Neural progenitor cell (in vitro differentiated cells): ENCODE results near the gene CREB5. TPM values are rescaled to one million over a fixed set of nuclear protein-coding genes. Genes with fewer than 3 reads are reported as not detected.
A peak's percentile ranks its signal among the peaks of the same experiment; 100 is the strongest.

Experiments used
- DNase-seq: peaks from one replicate; pipeline ENCODE4 v3.0.0-alpha.2; 2016; ENCODE audit warnings: low spot score
- H2AFZ ChIP-seq: fragments of 200-600 bp; sonication (generic); replicated peaks from 2 replicates; pipeline ENCODE4 v1.6.1; 2016; ENCODE audit warnings: antibody characterized with exemption
- H3F3A ChIP-seq: fragments of 200-600 bp; sonication (generic); 2 replicates; pipeline ENCODE4 v1.6.1; 2016; ENCODE audit warnings: antibody characterized with exemption, low read depth
- H3K27ac ChIP-seq: fragments of 200-600 bp; sonication (generic); 2 replicates; pipeline ENCODE4 v1.5.1; 2016; ENCODE audit warnings: mild to moderate bottlenecking
- H3K27me3 ChIP-seq: fragments of 200-600 bp; sonication (generic); 2 replicates; pipeline ENCODE4 v1.6.1; 2016; ENCODE audit warnings: mild to moderate bottlenecking, moderate library complexity
- H3K36me3 ChIP-seq: fragments of 200-600 bp; sonication (generic); 2 replicates; pipeline ENCODE4 v1.5.1; 2016
- H3K4me1 ChIP-seq: fragments of 200-600 bp; sonication (generic); 2 replicates; pipeline ENCODE4 v1.6.1; 2016; ENCODE audit warnings: mixed run types
- H3K4me2 ChIP-seq: fragments of 200-600 bp; sonication (generic); 2 replicates; pipeline ENCODE4 v1.6.1; 2016
- H3K4me3 ChIP-seq: fragments of 200-600 bp; sonication (generic); 2 replicates; pipeline ENCODE4 v1.5.1; 2016
- H3K79me2 ChIP-seq: fragments of 200-600 bp; sonication (generic); 2 replicates; pipeline ENCODE4 v1.6.1; 2016; ENCODE audit warnings: low read depth
- H3K9ac ChIP-seq: fragments of 200-600 bp; sonication (generic); 2 replicates; pipeline ENCODE4 v1.6.1; 2016
- H3K9me3 ChIP-seq: fragments of 200-600 bp; sonication (generic); 2 replicates; pipeline ENCODE4 v1.5.1; 2016; ENCODE audit warnings: low read depth
- H4K20me1 ChIP-seq: fragments of 200-600 bp; sonication (generic); 2 replicates; pipeline ENCODE4 v1.6.1; 2016; ENCODE audit warnings: low read depth
- H3K27ac Mint-ChIP-seq: 3 replicates; pipeline ENCODE4 v1.8.0; 2021; ENCODE audit warnings: mixed read lengths
- H3K27me3 Mint-ChIP-seq: 2 replicates; pipeline ENCODE4 v1.8.0; 2022; ENCODE audit warnings: low read depth, mild to moderate bottlenecking, inconsistent platforms, moderate library complexity, mixed read lengths; ENCODE audit not compliant: insufficient read depth
- H3K36me3 Mint-ChIP-seq: 3 replicates; pipeline ENCODE4 v1.8.0; 2021; ENCODE audit warnings: mixed read lengths
- H3K4me1 Mint-ChIP-seq: 3 replicates; pipeline ENCODE4 v1.8.0; 2021; ENCODE audit warnings: mixed read lengths
- H3K4me3 Mint-ChIP-seq: 3 replicates; pipeline ENCODE4 v1.8.0; 2021; ENCODE audit warnings: mild to moderate bottlenecking, moderate library complexity, mixed read lengths
- H3K9me3 Mint-ChIP-seq: 3 replicates; pipeline ENCODE4 v1.8.0; 2020; ENCODE audit warnings: mixed read lengths
- CTCF ChIP-seq: fragments of 200-600 bp; sonication (generic); IDR thresholded peaks from 2 replicates; pipeline ENCODE4 v1.5.1; 2017; ENCODE audit warnings: antibody characterized with exemption, mild to moderate bottlenecking
- EZH2 ChIP-seq: fragments of 200-600 bp; sonication (generic); IDR thresholded peaks from 2 replicates; pipeline ENCODE4 v1.6.1; 2017; ENCODE audit warnings: antibody characterized with exemption, mild to moderate bottlenecking, moderate library complexity
- EZH2phosphoT487 ChIP-seq: fragments of 200-600 bp; sonication (generic); IDR thresholded peaks from 2 replicates; pipeline ENCODE4 v1.6.1; 2017; ENCODE audit warnings: antibody characterized with exemption
- total RNA-seq: library from RNA; depleted of rRNA; stranded (reverse); fragments of >200 nt; gene quantifications from 2 replicates; pipeline ENCODE4 v1.2.3, GENCODE V29; 2015; ENCODE audit warnings: low replicate concordance

The CREB5 gene
- total RNA-seq, 1 donor from 2014 or later: 1.2 TPM

- H2AFZ ChIP-seq: no peak overlapping the region
- no peak overlapping the region for H3K9ac ChIP-seq
- Mint-ChIP-seq H3K27ac (no peak overlapping the region), H3K9me3 (no peaks in the 10 kb centered on the region), H3K4me3 (no peak overlapping the region), H3K4me1 (peaks cover 13% of the 10 kb centered on the region), H3K27me3 (no peaks in the 10 kb centered on the region), H3K36me3 (no peaks in the 10 kb centered on the region)
- no peaks in the 10 kb centered on the region for H4K20me1 ChIP-seq
- no peak for DNase-seq
- TF ChIP-seq CTCF (no peak), EZH2phosphoT487 (no peak), EZH2 (no peak)
- H3F3A ChIP-seq: no peaks in the 10 kb centered on the region
- no peaks in the 10 kb centered on the region for H3K27me3 ChIP-seq
- H3K4me3 ChIP-seq: no peak overlapping the region
- H3K27ac ChIP-seq: no peak overlapping the region
- H3K4me1 ChIP-seq: no peaks in the 10 kb centered on the region
- no peaks in the 10 kb centered on the region for H3K36me3 ChIP-seq
- H3K79me2 ChIP-seq: no peaks in the 10 kb centered on the region
- H3K9me3 ChIP-seq: no peaks in the 10 kb centered on the region
- H3K4me2 ChIP-seq: no peak overlapping the region
Measured at GRCh38 chr7:28714459-28715120, 302.3 kb downstream of the CREB5 start.

- no peak overlapping the region for H3K27ac ChIP-seq
Measured at GRCh38 chr7:28717445-28718054, 305.2 kb downstream of the CREB5 start.

GRCh38 chr7:28718055-28718481 is 305.8 kb downstream of the CREB5 start:
- Histone ChIP-seq H4K20me1 (no peaks in the 10 kb centered on the region), H3K4me3 (no peak overlapping the region), H3K4me2 (no peak overlapping the region), H3K79me2 (no peaks in the 10 kb centered on the region), H3F3A (peaks cover 2% of the 10 kb centered on the region), H3K9ac (no peak overlapping the region), H3K4me1 (peaks cover 14% of the 10 kb centered on the region), H3K9me3 (no peaks in the 10 kb centered on the region), H3K27ac (no peak overlapping the region), H2AFZ (peak overlapping the region; percentile 46), H3K36me3 (no peaks in the 10 kb centered on the region), H3K27me3 (no peaks in the 10 kb centered on the region)
- H3K27me3 Mint-ChIP-seq: no peaks in the 10 kb centered on the region
- no peak overlapping the region for H3K4me3 Mint-ChIP-seq
- DNase-seq: no peak
- no peak overlapping the region for H3K27ac Mint-ChIP-seq
- H3K4me1 Mint-ChIP-seq: peaks cover 17% of the 10 kb centered on the region
- no peaks in the 10 kb centered on the region for H3K9me3 Mint-ChIP-seq
- no peaks in the 10 kb centered on the region for H3K36me3 Mint-ChIP-seq
- TF ChIP-seq CTCF: no peak
- TF ChIP-seq EZH2phosphoT487: no peak
- no peak for TF ChIP-seq EZH2

More at GRCh38 chr7:28717445-28718054, 305.2 kb downstream of the CREB5 start:
- H3K4me2 ChIP-seq: no peak overlapping the region
- H3K4me1 Mint-ChIP-seq: peaks cover 12% of the 10 kb centered on the region
- no peak overlapping the region for H3K27ac Mint-ChIP-seq
- peak overlapping the region; percentile 46 for H2AFZ ChIP-seq
- H3K27me3 Mint-ChIP-seq: no peaks in the 10 kb centered on the region
- H3K79me2 ChIP-seq: no peaks in the 10 kb centered on the region
- H4K20me1 ChIP-seq: no peaks in the 10 kb centered on the region
- H3K9me3 Mint-ChIP-seq: no peaks in the 10 kb centered on the region
- no peak overlapping the region for H3K4me3 ChIP-seq
- H3K4me1 ChIP-seq: peaks cover 9% of the 10 kb centered on the region
- no peaks in the 10 kb centered on the region for H3K27me3 ChIP-seq
- H3K36me3 Mint-ChIP-seq: no peaks in the 10 kb centered on the region
- H3K36me3 ChIP-seq: no peaks in the 10 kb centered on the region
- H3K9me3 ChIP-seq: no peaks in the 10 kb centered on the region
- no peak overlapping the region for H3K4me3 Mint-ChIP-seq
- no peak for DNase-seq
- no peaks in the 10 kb centered on the region for H3F3A ChIP-seq
- no peak for TF ChIP-seq CTCF
- TF ChIP-seq EZH2: no peak
- no peak overlapping the region for H3K9ac ChIP-seq
